HG03095 (cell line): ENCODE results near the gene NFX1.
"Not testable (repeated sequence)": the region's sequence is repeated elsewhere in the genome, so short reads cannot be mapped to it uniquely, and the experiment has no call there.

ENCODE experiments used
- ATAC-seq: cut with Tn5 transposase; IDR thresholded peaks from one replicate; pipeline ENCODE4 v1.9.1; 2021; ENCODE audit warnings: moderate library complexity; ENCODE audit not compliant: unreplicated experiment

Gene NFX1

GRCh38 chr9:33306037-33306436, 15.7 kb downstream of the NFX1 start:
- no peak for ATAC-seq

DNA sequence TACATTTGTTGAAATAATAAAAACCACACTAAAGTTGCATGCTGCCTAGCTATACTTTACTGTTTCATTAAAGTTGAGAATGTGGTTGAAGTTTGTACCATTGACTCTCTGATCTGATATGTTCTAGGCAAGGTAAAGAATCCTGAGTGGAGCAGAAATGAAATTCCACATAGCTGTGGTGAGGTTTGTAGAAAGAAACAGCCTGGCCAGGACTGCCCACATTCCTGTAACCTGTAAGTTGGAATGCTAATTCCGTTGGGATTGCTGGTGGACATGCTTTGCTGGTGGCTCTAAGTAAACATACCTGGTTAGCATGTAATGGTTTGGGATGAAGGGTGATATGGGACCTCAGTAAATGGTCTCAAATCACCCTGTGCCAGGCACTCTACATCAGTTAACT, 16.8 kb downstream of the NFX1 start:
- no peak for ATAC-seq

DNA sequence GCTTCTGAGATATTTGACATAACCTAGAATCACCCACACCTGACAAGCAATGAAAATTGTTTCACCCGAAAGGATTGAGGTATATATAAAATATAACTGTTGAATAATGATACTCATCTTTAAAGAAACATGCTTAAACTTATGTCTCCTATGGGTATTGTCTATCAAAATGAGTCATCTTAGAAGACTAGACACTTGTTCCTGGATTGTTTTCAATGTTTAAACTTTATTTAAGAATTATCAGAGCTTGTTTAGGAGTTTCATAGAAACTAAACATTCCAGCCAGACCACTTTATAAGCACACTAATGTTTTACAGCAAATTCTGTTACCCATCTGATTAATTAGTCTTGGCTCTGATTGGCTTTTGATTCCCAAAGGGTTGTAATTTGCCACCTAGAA, 19.6 kb downstream of the NFX1 start:
- no peak for ATAC-seq

DNA sequence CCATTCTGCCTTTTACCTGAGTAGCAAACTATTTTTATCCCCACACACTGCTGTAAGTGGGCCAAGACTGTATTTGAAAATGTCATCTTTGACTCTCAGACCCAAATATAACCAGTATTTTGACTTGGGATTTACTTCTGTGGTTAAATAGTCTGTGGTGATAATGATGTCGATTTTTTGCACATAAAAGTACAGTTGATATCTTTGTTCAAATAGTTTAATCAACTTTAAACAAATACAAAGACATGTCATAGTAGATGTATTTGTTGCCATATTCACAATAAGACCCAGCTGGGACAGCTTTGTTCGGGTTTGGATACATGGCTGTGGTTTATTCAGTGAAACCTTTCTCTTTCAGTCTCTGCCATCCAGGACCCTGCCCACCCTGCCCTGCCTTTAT, 20.4 kb downstream of the NFX1 start:
- no peak for ATAC-seq

- ATAC-seq, result no peak
Observed at GRCh38 chr9:33311953-33312352, 21.6 kb downstream of the NFX1 start.

DNA sequence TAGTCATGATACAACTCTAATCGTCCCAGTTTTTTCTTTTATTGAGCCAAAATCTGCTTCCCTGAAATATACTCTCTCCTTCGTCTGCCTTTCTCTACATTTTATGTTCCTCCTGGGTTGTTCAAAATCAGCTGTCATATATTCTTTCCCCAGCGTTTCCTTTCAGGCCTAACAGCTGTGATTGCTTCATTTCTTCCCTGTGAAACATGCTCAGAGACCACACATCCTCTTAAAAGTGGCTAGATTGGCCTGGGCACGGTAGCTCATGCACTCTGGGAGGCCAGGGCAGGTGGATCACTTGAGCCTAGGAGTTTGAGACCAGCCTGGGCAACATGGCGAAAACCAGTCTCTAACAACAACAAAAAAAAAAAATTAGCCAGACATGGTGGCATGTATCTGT, 25.1 kb downstream of the NFX1 start:
- ATAC-seq, result no peak

- not testable (repeated sequence) for ATAC-seq
Observed at GRCh38 chr9:33317136-33317535, 26.8 kb downstream of the NFX1 start.

GRCh38 chr9:33318225-33318624, 27.9 kb downstream of the NFX1 start:
- ATAC-seq, result no peak

DNA sequence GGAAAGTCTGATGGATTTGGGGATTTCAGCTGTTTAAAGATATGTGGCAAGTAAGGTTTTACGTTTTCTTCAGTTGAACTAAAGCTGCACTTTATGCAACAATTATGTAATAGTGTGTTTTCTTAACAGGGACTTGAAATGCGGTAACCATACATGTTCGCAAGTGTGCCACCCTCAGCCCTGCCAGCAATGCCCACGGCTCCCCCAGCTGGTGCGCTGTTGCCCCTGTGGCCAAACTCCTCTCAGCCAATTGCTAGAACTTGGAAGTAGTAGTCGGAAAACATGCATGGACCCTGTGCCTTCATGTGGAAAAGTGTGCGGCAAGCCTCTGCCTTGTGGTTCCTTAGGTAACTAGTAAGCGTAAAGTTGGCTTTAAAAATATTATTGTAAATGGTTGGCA, 28.5 kb downstream of the NFX1 start:
- no peak for ATAC-seq

DNA sequence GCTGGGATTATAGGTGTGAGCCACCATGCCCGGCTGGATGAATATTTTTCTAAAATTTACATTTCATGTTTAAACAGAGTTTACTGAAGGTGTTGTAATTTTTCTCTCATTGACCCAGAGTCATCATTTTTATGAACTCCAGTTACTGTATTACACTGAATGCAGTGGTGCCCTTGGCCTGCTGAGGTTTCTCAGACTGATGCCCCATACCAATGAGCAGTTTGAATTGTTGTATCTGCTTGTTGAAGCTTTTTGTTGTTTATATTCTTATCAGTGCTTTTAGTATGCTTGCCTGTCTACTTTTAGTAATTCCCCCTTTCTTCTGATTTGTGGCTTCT, 29.9 kb downstream of the NFX1 start:
- ATAC-seq, result no peak

GRCh38 chr9:33320568-33321261, 30.4 kb downstream of the NFX1 start:
- ATAC-seq, result no peak

- ATAC-seq, result no peak
Observed at GRCh38 chr9:33329117-33329563, 38.8 kb downstream of the NFX1 start.

DNA sequence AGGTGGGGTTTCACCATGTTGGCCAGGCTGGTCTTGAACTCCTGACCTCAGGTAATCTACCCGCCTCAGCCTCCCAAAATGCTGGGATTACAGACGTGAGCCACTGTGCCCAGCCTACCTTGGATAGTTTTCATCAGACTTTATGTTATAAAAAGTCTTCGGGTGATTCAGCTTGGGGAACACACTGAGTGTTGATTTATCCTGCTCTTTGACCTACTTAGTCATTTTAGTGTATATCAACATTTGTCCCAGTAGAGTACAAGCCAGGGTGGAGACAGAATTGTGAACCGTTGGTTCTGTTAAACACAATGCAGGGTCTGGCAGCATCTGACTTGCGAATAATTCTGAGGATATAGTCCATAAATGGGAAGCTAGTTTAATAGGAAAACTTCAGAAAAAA, 39.7 kb downstream of the NFX1 start:
- no peak for ATAC-seq

GRCh38 chr9:33331377-33331891, 41.1 kb downstream of the NFX1 start:
- no peak for ATAC-seq

DNA sequence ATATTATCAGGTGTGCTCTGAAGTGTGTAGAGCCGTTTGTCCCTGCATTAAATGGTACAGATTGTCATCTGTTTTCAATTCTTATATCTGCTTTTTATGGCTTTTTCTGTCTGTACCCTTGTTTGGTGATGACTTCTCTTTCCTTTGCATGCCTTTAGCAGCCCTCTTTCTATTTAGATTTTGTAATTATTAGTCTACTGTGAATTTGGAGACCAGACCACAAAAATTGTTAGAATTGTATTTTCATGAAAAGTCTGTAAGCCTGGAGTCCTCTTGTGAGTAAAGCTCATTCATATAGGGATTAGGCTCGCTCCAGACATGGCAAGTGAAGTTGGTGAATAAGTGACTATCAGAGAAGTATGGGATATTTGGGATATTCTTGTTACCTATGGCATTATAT, 41.7 kb downstream of the NFX1 start:
- no peak for ATAC-seq

DNA sequence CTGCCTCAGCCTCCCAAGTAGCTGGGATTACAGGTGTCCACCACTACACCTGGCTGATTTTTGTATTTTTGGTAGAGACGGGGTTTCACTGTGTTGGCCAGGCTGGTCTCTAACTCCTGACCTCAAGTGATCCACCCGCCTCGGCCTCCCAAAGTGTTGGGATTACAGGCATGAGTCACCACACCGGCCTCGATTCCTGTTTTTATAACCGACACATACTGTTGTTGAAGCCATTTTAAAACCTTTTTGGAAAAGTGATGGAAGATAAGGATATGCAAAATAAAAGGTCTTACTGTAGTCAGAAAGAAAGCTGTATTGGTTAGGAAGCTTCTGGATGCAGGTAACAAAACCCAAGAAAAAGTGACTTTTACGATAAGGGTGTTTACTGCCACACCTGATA, 42.6 kb downstream of the NFX1 start:
- not testable (repeated sequence) for ATAC-seq

DNA sequence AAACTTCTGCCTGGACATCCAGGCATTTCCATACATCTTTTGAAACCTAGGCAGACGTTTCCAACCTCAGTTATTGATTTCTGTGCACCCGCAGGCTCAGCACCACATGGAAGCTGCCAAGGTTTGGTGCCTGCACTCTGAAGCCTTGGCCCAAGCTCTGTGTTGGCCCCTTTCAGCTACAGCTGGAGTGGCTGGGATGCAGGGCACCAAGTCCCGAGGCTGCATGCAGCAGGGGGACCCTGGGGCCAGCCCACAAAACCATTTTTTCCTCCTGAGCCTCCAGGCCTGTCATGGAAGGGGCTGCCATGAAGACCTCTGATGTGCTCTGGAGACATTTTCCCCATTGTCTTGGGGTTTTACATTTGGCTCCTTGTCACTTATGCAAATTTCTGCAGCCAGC, 49.9 kb downstream of the NFX1 start:
- no peak for ATAC-seq

DNA sequence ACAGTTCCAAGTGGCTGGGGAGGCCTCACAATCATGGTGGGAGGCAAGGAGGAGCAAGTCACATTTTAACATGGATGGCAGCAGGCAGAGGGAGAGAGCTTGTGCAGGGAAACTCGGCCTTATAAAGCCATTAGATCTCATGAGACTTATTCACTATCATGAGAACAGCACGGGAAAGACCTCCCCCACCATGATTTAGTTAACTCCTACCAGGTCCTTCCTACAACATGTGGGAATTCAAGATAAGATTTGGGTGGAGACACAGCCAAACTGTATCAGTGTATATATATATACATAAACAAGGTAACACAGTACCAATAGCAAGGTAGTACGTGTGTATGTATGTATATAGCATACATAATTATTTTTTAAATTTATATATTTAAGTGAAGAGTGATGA, 50.9 kb downstream of the NFX1 start:
- no peak for ATAC-seq

DNA sequence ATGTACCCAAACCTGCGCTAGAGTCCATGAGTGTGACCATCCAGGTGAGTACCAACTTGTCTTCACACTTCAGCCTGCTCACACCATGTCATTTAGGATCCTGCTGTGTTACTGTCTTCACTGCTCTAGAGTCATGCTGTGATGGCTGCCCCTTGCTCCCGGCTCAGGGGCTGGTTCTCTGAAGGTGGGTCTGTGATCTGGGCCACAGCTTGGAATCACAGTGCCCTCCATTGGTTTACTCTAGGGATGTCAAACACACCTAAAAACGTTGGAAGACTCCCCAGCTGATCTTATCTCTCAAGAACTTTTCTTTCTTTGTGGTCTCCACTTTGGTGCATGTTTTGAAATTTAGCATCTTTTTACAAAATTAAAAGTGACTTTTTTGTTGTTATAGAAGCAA, 53.8 kb downstream of the NFX1 start:
- ATAC-seq, result no peak

DNA sequence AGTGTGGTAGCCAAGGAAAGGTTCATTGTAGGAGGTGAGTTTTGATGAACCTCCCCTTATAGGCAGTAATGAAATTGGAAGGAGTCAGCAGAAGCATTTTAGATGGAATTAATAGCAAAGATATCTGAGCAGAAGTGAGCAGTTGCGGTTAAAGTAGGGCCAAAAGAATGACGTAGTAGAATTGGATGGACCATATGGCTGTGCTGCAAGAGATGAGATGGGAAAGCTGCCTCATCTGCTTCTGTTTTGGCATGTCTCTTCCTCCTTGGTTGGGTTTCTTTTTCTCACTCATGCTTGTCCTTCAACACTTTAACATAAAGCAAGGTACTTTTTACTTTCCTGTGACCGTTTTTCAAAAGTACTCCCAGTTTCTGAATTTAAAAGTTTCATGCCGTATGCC, 56.2 kb downstream of the NFX1 start:
- ATAC-seq, result no peak

GRCh38 chr9:33348998-33349397, 58.7 kb downstream of the NFX1 start:
- ATAC-seq, result no peak

DNA sequence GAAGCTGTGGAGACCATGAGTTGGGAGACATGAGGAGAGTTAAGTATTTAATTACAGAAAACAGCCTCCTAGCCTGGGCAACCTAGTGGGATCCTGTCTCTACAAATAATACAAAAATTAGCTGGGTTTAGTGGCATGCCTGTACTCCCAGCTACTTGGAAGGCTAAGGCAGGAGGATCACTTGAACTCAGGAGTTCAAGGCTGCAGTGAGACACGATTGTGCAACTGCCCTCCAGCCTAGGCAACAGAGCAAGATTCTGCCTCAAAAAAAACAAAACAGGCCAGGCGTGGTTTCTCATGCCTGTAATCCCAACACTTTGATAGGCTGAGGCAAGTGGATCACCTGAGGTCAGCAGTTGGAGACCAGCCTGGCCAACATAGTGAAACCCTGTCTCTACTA, 59.4 kb downstream of the NFX1 start:
- ATAC-seq, result no peak

- no peak for ATAC-seq
Observed at GRCh38 chr9:33350310-33350709, 60.0 kb downstream of the NFX1 start.
